HL-60 (cell line): ENCODE data around the gene NSL1.

Experiments
- DNase-seq, 2 experiments: peaks; one replicate each; pipeline ENCODE4 v3.0.0-alpha.2; 2010 to 2020; ENCODE audit warnings: low read depth in 1 of 2, low spot score in 1 of 2
- H3K27ac ChIP-seq: fragments of 250-450 bp; sonication (Bioruptor Pico); replicated peaks from 2 replicates; pipeline ENCODE4 v1.5.1; 2020; ENCODE audit warnings: mild to moderate bottlenecking, moderate library complexity
- H3K27me3 ChIP-seq: fragments of 250-450 bp; sonication (Bioruptor Pico); 2 replicates; pipeline ENCODE4 v1.5.1; 2021; ENCODE audit warnings: mild to moderate bottlenecking, moderate library complexity; ENCODE audit not compliant: insufficient read depth, poor library complexity, severe bottlenecking
- H3K4me3 ChIP-seq: replicated peaks from 2 replicates; pipeline ENCODE4 v1.5.1; 2011; ENCODE audit warnings: mild to moderate bottlenecking, control low read depth, low read length; ENCODE audit not compliant: insufficient read depth
- GABPA ChIP-seq: IDR thresholded peaks from 2 replicates; pipeline ENCODE4 v1.6.1; 2012; ENCODE audit warnings: low read depth
- POLR2AphosphoS5 ChIP-seq: IDR thresholded peaks from 2 replicates; pipeline ENCODE4 v1.6.1; 2012; ENCODE audit warnings: low read depth
- SPI1 ChIP-seq: IDR thresholded peaks from 2 replicates; pipeline ENCODE4 v1.6.1; 2012; ENCODE audit warnings: low read depth, mild to moderate bottlenecking, borderline replicate concordance
- TF ChIP-seq, protein P1 (sequence below): IDR thresholded peaks from 2 replicates; pipeline ENCODE4 v1.6.1; 2012; ENCODE audit warnings: low read depth; ENCODE audit not compliant: insufficient replicate concordance
- TF ChIP-seq, protein P2 (sequence below): IDR thresholded peaks from one replicate; pipeline ENCODE4 v1.5.1; 2011; ENCODE audit warnings: low read length, control low read depth, inconsistent platforms; ENCODE audit not compliant: insufficient read depth

The NSL1 gene

DNA sequence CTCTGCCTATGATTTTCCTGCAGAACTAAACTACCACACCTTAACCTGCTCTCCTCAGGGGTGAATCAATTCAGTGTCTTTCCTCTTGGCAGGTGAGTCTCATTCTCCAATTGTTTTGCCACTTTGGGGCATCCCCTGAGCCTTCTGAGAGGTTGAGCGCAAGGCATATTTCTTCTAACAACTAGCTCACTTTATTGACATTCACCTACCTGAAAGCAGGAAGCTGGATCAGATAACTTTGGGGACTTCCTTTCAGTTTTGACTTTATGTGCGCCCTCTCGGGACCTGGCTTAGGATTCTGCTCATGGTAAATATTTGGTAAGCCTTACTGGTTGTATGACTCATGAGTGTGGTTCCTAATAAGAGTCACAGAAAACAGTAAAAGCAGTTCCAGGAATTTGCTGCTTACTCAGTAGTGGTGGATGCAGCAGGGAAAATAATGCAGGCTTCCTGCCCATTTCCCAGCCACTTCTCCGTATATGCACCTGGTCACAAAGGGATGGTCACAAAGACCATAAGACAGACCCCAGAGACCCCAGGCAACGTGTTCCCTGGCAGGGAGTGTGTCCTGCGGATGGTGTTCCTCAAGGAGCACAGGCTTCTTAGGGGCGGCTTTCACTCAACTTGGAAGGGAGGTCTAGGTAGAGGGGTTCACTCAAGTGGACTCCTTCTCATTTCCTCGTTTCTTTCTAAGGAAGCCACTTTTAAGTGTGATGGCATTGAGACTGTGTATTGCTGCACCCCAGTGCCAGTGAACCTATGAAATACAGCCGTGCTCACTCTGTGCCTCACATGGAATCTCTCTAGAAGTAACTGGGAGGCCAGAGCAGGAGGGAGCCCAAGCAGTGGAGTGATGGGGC is 70.0 kb downstream of the NSL1 start:
- Histone ChIP-seq H3K4me3 (no peak overlapping the region), H3K27ac (no peak overlapping the region), H3K27me3 (no peaks in the 10 kb centered on the region)
- TF ChIP-seq, protein P1, sequence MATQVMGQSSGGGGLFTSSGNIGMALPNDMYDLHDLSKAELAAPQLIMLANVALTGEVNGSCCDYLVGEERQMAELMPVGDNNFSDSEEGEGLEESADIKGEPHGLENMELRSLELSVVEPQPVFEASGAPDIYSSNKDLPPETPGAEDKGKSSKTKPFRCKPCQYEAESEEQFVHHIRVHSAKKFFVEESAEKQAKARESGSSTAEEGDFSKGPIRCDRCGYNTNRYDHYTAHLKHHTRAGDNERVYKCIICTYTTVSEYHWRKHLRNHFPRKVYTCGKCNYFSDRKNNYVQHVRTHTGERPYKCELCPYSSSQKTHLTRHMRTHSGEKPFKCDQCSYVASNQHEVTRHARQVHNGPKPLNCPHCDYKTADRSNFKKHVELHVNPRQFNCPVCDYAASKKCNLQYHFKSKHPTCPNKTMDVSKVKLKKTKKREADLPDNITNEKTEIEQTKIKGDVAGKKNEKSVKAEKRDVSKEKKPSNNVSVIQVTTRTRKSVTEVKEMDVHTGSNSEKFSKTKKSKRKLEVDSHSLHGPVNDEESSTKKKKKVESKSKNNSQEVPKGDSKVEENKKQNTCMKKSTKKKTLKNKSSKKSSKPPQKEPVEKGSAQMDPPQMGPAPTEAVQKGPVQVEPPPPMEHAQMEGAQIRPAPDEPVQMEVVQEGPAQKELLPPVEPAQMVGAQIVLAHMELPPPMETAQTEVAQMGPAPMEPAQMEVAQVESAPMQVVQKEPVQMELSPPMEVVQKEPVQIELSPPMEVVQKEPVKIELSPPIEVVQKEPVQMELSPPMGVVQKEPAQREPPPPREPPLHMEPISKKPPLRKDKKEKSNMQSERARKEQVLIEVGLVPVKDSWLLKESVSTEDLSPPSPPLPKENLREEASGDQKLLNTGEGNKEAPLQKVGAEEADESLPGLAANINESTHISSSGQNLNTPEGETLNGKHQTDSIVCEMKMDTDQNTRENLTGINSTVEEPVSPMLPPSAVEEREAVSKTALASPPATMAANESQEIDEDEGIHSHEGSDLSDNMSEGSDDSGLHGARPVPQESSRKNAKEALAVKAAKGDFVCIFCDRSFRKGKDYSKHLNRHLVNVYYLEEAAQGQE, result no peak
- no peak for TF ChIP-seq POLR2AphosphoS5
- TF ChIP-seq SPI1, result no peak
- TF ChIP-seq, protein P2, sequence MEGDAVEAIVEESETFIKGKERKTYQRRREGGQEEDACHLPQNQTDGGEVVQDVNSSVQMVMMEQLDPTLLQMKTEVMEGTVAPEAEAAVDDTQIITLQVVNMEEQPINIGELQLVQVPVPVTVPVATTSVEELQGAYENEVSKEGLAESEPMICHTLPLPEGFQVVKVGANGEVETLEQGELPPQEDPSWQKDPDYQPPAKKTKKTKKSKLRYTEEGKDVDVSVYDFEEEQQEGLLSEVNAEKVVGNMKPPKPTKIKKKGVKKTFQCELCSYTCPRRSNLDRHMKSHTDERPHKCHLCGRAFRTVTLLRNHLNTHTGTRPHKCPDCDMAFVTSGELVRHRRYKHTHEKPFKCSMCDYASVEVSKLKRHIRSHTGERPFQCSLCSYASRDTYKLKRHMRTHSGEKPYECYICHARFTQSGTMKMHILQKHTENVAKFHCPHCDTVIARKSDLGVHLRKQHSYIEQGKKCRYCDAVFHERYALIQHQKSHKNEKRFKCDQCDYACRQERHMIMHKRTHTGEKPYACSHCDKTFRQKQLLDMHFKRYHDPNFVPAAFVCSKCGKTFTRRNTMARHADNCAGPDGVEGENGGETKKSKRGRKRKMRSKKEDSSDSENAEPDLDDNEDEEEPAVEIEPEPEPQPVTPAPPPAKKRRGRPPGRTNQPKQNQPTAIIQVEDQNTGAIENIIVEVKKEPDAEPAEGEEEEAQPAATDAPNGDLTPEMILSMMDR, result no peak
- no peak for TF ChIP-seq GABPA
- no peak for DNase-seq

DNA sequence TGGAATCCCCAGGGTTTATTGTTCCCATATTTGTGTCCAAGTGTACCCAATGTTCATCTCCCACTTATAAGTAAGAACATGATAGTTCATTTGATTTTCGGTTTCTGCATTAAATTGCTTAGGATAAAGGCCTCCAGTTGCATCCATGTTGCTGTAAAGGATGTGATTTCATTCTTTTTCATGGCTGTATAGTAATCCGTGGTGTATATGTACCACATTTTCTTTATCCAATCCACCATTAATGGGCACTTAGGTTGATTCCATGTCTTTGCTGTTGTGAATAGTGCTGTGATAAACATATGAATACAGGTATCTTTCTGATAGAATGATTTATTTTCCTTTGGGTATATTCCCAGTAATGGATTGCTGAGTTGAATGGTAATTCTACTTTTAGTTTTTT is 71.9 kb downstream of the NSL1 start:
- no peak for DNase-seq
- no peak overlapping the region for H3K4me3 ChIP-seq
- TF ChIP-seq SPI1 (no peak), POLR2AphosphoS5 (no peak), GABPA (no peak)
- TF ChIP-seq, protein P2, result no peak
- TF ChIP-seq, protein P1, result no peak

DNA sequence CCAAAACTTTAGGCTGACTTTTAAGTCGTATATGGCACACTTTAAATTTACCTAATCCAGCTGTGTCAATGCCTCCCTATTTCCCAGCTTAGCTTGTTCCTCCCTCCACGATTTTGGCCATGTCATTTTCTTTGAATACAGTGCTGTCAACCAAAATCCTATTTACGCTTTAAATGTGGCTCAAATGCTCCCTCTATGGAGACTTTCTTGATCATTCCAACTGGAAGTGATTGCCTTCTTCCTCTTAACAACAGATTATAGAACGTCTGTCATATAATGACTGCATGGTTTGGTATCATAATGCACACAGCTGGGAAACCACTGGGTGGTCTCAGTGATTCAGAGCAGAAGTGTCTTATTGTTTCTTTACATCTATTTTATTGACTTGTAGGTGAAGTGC is 73.1 kb downstream of the NSL1 start:
- no peak overlapping the region for H3K27ac ChIP-seq

More for the DNA sequence above, 71.9 kb downstream of the NSL1 start:
- Histone ChIP-seq H3K27ac (no peak overlapping the region), H3K27me3 (peaks cover 3% of the 10 kb centered on the region)

More for the DNA sequence above, 73.1 kb downstream of the NSL1 start:
- no peak for TF ChIP-seq GABPA
- no peak for TF ChIP-seq SPI1
- TF ChIP-seq, protein P2, result no peak
- TF ChIP-seq, protein P1, result no peak
- no peak for TF ChIP-seq POLR2AphosphoS5
- Histone ChIP-seq H3K4me3 (no peak overlapping the region), H3K27me3 (peaks cover 3% of the 10 kb centered on the region)
- DNase-seq, result no peak
